Endometrium (tissue), 2 donors: Measurements from ENCODE around the gene AHCYL2.
"Not testable (repeated sequence)": the region's sequence is repeated elsewhere in the genome, so short reads cannot be mapped to it uniquely, and the experiment has no call there.

Experiments
- FAIRE-seq: peaks from 2 replicates; lab custom pipeline; 2012; peaks lifted over from hg19 to GRCh38; lab: Jason Lieb, UNC
- donor health status: control.
- donor health status: control.

Gene AHCYL2

GRCh38 chr7:129354428-129355157 lies 129.8 kb downstream of the AHCYL2 start:
- FAIRE-seq, result no peak

GRCh38 chr7:129356176-129356575 lies 131.3 kb downstream of the AHCYL2 start:
- FAIRE-seq, result no peak

- FAIRE-seq, result no peak
Measured at GRCh38 chr7:129359176-129359575, 134.3 kb downstream of the AHCYL2 start.

- FAIRE-seq, result no peak
Measured at GRCh38 chr7:129359638-129360037, 134.8 kb downstream of the AHCYL2 start.

- FAIRE-seq, result no peak
Measured at GRCh38 chr7:129361771-129362170, 136.9 kb downstream of the AHCYL2 start.

GRCh38 chr7:129362496-129362895 lies 137.7 kb downstream of the AHCYL2 start:
- FAIRE-seq, result no peak

GRCh38 chr7:129367349-129367699 lies 142.5 kb downstream of the AHCYL2 start:
- no peak for FAIRE-seq

- no peak for FAIRE-seq
Measured at GRCh38 chr7:129367700-129368388, 143.0 kb downstream of the AHCYL2 start.

- FAIRE-seq, result no peak
Measured at GRCh38 chr7:129368389-129368986, 143.7 kb downstream of the AHCYL2 start.

- not testable (repeated sequence) for FAIRE-seq
Measured at GRCh38 chr7:129369447-129369846, 144.6 kb downstream of the AHCYL2 start.

GRCh38 chr7:129370812-129371211 lies 146.0 kb downstream of the AHCYL2 start:
- no peak for FAIRE-seq

GRCh38 chr7:129371487-129371886 lies 146.7 kb downstream of the AHCYL2 start:
- FAIRE-seq, result no peak

GRCh38 chr7:129373651-129374428 lies 149.0 kb downstream of the AHCYL2 start:
- FAIRE-seq, result no peak

GRCh38 chr7:129375141-129375938 lies 150.5 kb downstream of the AHCYL2 start:
- no peak for FAIRE-seq

GRCh38 chr7:129376076-129376777 lies 151.4 kb downstream of the AHCYL2 start:
- FAIRE-seq, result no peak

- FAIRE-seq, result no peak
Measured at GRCh38 chr7:129376778-129377700, 152.2 kb downstream of the AHCYL2 start.

GRCh38 chr7:129381710-129382484 lies 157.1 kb downstream of the AHCYL2 start:
- no peak for FAIRE-seq

GRCh38 chr7:129383542-129384132 lies 158.8 kb downstream of the AHCYL2 start:
- FAIRE-seq, result no peak

GRCh38 chr7:129385116-129385515 lies 160.3 kb downstream of the AHCYL2 start:
- FAIRE-seq, result no peak
